Common myeloid progenitor, CD34-positive (primary cell): Measurements from ENCODE around the gene FXYD1.
"Not testable (repeated sequence)": the region's sequence is repeated elsewhere in the genome, so short reads cannot be mapped to it uniquely, and the experiment has no call there.

Experiments used
- CTCF ChIA-PET: fragments of 350-600 bp; sonication (Branson Sonifier 250); formaldehyde crosslinking; loops from one replicate; lab custom pipeline; 2021; ENCODE audit warnings: antibody characterized with exemption; lab: Charles Lee
- POLR2A ChIA-PET: fragments of 350-600 bp; sonication (Branson Sonifier 250); formaldehyde crosslinking; loops from one replicate; lab custom pipeline; 2021; ENCODE audit warnings: antibody characterized with exemption; lab: Charles Lee
- DNase-seq, 3 donors: peaks; one replicate each; pipeline versions ENCODE4 v3.0.0 to v3.0.0-alpha.2; 2013
- H3K27ac ChIP-seq, 2 experiments: 1 replicate in 1 of 2; 2 replicates in 1 of 2; pipeline ENCODE4 v1.7.0; 2013; ENCODE audit warnings: inconsistent platforms in 2 of 2, low read length in 2 of 2, mild to moderate bottlenecking in 2 of 2, low read depth in 1 of 2, moderate library complexity in 1 of 2; ENCODE audit not compliant: severe bottlenecking in 2 of 2, insufficient read depth in 1 of 2, poor library complexity in 1 of 2
- H3K27me3 ChIP-seq, 5 experiments: replicated peaks in 2 of 5; 1 replicate in 3 of 5; 2 replicates in 2 of 5; pipeline versions ENCODE4 v1.6.1 to v1.7.0; 2013; ENCODE audit warnings: low read length in 4 of 5, mild to moderate bottlenecking in 2 of 5, moderate library complexity in 2 of 5, inconsistent platforms in 1 of 5; ENCODE audit not compliant: insufficient read depth in 5 of 5, control insufficient read depth in 4 of 5
- H3K36me3 ChIP-seq, 4 experiments: 1 replicate in 2 of 4; 2 replicates in 2 of 4; pipeline versions ENCODE4 v1.6.1 to v1.7.0; 2013; ENCODE audit warnings: low read length in 3 of 4, control low read depth in 1 of 4, mild to moderate bottlenecking in 1 of 4; ENCODE audit not compliant: control insufficient read depth in 4 of 4, insufficient read depth in 4 of 4
- H3K4me1 ChIP-seq, 4 experiments: 1 replicate in 3 of 4; 2 replicates in 1 of 4; pipeline versions ENCODE4 v1.6.1 to v1.7.1; 2013; ENCODE audit warnings: low read length in 3 of 4, mild to moderate bottlenecking in 3 of 4, control low read depth in 1 of 4, inconsistent platforms in 1 of 4, moderate library complexity in 1 of 4; ENCODE audit not compliant: control insufficient read depth in 4 of 4, insufficient read depth in 4 of 4; ENCODE audit errors: control extremely low read depth in 1 of 4
- H3K4me3 ChIP-seq, 7 experiments: 1 replicate in 4 of 7; 2 replicates in 3 of 7; pipeline versions ENCODE4 v1.5.1 to v1.7.0; 2013; ENCODE audit warnings: mild to moderate bottlenecking in 7 of 7, low read length in 6 of 7, moderate library complexity in 6 of 7, inconsistent platforms in 2 of 7, low read depth in 2 of 7, control low read depth in 1 of 7; ENCODE audit not compliant: insufficient read depth in 4 of 7, control insufficient read depth in 1 of 7; ENCODE audit errors: extremely low read depth in 1 of 7
- H3K9me3 ChIP-seq, 5 experiments: 1 replicate in 4 of 5; 2 replicates in 1 of 5; pipeline versions ENCODE4 v1.6.1 to v1.7.1; 2013; ENCODE audit warnings: low read length in 4 of 5, mild to moderate bottlenecking in 2 of 5, inconsistent platforms in 1 of 5, low read depth in 1 of 5, moderate library complexity in 1 of 5; ENCODE audit not compliant: control insufficient read depth in 4 of 5, insufficient read depth in 2 of 5; ENCODE audit errors: control extremely low read depth in 1 of 5
- WGBS: methylation state at CpG from one replicate; pipeline ENCODE4 v1.1.5; 2013; ENCODE audit not compliant: insufficient coverage; 5-methylcytosine and 5-hydroxymethylcytosine counted together

FXYD1 gene

DNA sequence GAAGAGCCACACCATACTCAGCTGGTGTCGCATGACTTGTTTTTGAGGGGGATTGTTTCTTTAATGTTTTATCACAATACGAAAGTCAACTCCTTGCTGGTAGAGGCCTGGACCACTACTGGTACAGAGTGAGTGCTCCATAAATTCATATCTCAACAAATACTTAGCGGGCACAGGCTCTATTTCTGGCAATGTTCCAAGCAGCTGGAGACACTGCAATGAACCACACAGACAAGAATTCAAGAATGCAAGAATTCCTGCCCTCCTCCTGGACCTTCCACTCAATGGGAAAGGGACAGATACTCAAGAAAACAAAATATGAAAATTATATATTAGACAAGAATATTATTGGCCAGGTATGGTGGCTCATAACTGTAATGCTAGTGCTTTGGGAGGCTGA is 10.8 kb downstream of the FXYD1 start:
- H3K27ac ChIP-seq, result no peak overlapping the region
- no peaks in the 10 kb centered on the region for H3K9me3 ChIP-seq
- H3K27me3 ChIP-seq, result peaks cover 0 to 8% (median 0%) of the 10 kb centered on the region in 5 experiments
- no peak for DNase-seq
- H3K4me1 ChIP-seq, result peaks cover 0 to 40% (median 33%) of the 10 kb centered on the region in 4 experiments
- WGBS, result 100% methylated on average over 1 of the region's 3 CpGs
- ChIA-PET POLR2A (no interaction called here), CTCF (interaction anchor here (1.0 to 2.4 kb wide), 6 partner anchors 13 to 108 kb away, joined by 3 to 8 read pairs (median 4); no protein-coding TSS in a partner anchor)
- H3K36me3 ChIP-seq, result no peaks in the 10 kb centered on the region
- H3K4me3 ChIP-seq, result no peak overlapping the region

DNA sequence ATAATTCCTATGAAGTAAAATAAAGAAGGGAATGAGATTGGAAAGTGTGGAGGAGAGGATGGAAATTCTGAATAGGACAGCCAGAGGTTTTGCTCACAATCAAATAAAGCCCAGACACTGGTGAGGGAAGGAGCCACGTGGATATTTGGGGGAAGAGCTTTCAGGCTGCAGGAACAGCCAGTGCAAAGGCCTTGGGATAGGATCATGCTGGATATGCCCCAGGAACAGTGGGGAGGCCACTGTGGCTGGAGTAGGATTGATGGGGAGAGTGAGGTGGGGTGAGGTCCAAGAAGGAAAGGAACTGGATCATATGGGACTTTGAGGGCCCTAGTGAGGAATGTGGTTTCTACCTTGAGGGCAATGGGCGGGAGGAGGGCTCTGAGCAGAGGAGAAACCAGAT is 11.8 kb downstream of the FXYD1 start:
- CTCF ChIA-PET, result interaction anchor here (0.7 to 2.7 kb wide), 2 partner anchors 8 to 203 kb away, joined by 3 to 20 read pairs; partner anchors contain the start of gene FXYD7
- H3K27me3 ChIP-seq, result no peaks in the 10 kb centered on the region
- H3K4me1 ChIP-seq, result peaks cover 0 to 41% (median 33%) of the 10 kb centered on the region in 4 experiments
- WGBS, result 92% methylated on average over 2 of the region's 2 CpGs
- POLR2A ChIA-PET, result no interaction called here
- no peak for DNase-seq
- H3K36me3 ChIP-seq, result no peaks in the 10 kb centered on the region
- no peak overlapping the region for H3K27ac ChIP-seq
- no peaks in the 10 kb centered on the region for H3K9me3 ChIP-seq
- no peak overlapping the region for H3K4me3 ChIP-seq

DNA sequence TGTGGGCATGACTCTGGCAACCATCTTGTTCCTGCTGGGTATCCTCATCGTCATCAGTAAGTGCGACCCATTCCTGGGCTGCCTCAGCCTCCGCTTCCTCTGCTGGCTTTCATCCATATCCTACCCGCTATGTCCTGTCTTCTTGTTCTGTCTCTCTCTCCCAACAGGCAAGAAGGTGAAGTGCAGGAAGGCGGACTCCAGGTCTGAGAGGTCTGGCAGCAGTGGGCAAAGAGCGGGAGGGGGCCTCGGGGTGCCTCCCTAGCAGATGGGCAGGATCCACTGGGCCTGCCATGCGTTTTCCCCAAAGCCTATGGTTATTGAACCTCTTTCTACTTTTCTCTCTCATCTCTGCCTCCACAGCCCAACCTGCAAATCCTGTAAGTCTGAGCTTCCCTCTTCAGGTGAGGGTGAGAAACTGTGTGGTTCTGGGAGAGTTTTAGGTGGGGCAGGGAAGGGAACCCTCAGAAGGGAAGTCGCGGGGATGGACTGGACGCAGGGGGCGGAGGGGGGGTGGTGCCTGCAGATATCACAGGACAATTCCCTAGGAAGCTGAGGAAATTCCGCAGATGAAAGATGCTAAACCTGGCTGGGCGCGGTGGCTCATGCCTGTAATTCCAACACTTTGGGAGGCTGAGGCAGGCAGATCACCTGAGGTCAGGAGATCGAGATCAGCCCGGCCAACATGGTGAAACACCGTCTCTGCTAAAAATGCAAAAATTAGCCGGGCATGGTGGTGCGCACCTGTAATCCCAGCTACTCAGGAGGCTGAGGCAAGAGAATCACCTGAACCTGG is 12.8 kb downstream of the FXYD1 start:
- Histone ChIP-seq H3K27me3 (no peaks in the 10 kb centered on the region), H3K36me3 (peaks cover 0 to 7% (median under 1%) of the 10 kb centered on the region in 4 experiments), H3K4me3 (no peak overlapping the region), H3K27ac (no peak overlapping the region), H3K4me1 (peaks cover 2 to 51% (median 43%) of the 10 kb centered on the region in 4 experiments), H3K9me3 (no peaks in the 10 kb centered on the region)
- ChIA-PET POLR2A (no interaction called here), CTCF (interaction anchor here (1.3 to 2.7 kb wide), 2 partner anchors 9 to 15 kb away, joined by 4 to 20 read pairs; partner anchors contain the start of gene FXYD7)
- WGBS, result 91% methylated on average over 19 of the region's 20 CpGs
- no peak for DNase-seq

DNA sequence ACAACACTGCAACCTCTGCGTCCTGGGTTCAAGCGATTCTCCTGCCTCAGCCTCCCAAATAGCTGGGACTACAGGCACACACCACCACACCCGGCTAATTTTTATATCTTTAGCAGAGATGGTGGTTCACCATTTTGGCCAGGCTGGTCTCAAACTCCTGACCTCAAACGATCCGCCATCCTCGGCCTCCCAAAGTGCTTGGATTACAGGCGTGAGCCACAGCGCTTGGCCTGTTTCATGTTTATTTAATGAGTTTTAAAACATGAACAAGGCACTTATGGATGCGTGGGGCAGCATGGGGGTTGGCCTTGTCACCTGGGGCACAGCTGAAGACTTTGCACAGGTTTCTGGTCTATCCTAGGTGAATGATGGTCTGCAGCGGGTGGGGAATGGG is 14.5 kb downstream of the FXYD1 start:
- POLR2A ChIA-PET, result interaction anchor here (0.8 to 2.1 kb wide), 2 partner anchors 11 to 111 kb away, joined by 5 to 14 read pairs; partner anchors contain the start of gene FXYD7

DNA sequence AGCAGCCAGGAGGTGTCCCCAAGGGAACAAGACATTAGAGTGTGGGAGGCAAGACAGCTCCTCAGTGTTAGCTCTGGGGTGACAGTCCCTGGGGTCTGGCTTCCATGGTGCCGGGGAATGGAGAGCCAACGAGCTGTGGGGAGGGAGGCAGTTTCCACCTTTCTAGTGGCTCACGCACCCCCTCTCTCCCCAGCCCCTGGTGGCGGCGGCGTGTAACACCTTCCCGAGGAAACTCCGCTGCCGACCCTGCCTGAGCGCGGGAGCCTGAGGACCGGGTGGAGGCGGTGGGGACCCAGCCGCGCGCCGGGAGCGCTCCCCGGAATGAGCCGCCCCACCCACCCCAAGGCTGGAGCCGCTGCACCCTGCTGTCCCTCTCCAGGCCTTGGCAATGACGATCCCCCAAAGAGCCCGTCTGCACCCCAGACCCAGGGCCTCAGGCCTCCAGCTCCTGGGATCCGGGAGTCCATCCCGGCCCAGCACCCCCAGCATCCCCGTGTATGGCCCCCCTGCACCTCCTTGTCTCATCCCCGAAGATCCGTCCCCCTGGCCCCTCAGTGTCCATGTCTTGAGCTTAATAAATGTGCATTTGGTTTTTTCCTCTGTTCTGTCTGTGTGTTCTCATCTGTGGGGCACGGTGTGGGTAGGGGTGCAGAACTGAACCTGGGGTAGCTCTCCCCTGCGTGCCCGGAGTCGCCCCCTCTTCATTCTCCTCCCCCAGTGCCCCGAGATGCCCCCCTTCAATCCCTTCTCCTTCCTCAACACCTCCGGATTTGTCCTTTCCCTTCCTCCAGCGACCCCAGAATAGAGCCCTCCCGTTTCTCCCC is 15.3 kb downstream of the FXYD1 start:
- no peaks in the 10 kb centered on the region for H3K27me3 ChIP-seq
- H3K36me3 ChIP-seq, result peaks cover 6 to 31% (median 21%) of the 10 kb centered on the region in 4 experiments
- peak; percentile 66 to 70 (median 68) for DNase-seq
- H3K4me1 ChIP-seq, result peaks cover 2 to 49% (median 42%) of the 10 kb centered on the region in 4 experiments
- CTCF ChIA-PET, result interaction anchor here (0.7 to 2.5 kb wide), 16 partner anchors 8 to 110 kb away, joined by 3 to 38 read pairs (median 4); partner anchors contain the start of genes FXYD7 and LGI4
- POLR2A ChIA-PET, result interaction anchor here (0.7 to 2.1 kb wide), 5 partner anchors 9 to 110 kb away, joined by 3 to 14 read pairs (median 5); partner anchors contain the start of gene FXYD7
- H3K27ac ChIP-seq, result peak overlapping the region in 1 of 2 experiments; percentile 88
- H3K4me3 ChIP-seq, result peak overlapping the region; percentile 23 to 97 (median 89)
- H3K9me3 ChIP-seq, result no peaks in the 10 kb centered on the region
- WGBS, result under 1% methylated on average over 13 of the region's 36 CpGs

More for the DNA sequence above, 14.5 kb downstream of the FXYD1 start:
- CTCF ChIA-PET, result interaction anchor here (0.8 to 2.5 kb wide), 10 partner anchors 10 to 111 kb away, joined by 3 to 38 read pairs (median 4); partner anchors contain the start of genes FXYD7 and LGI4
- not testable (repeated sequence) for H3K27ac ChIP-seq, H3K27me3 ChIP-seq, H3K9me3 ChIP-seq, DNase-seq
- Histone ChIP-seq H3K4me1 (peaks cover 2 to 49% (median 42%) of the 10 kb centered on the region in 4 experiments), H3K36me3 (peaks cover 6 to 24% (median 16%) of the 10 kb centered on the region in 4 experiments), H3K4me3 (peak overlapping the region in 1 of 7 experiments; percentile 24)
- 93% methylated on average over 10 of the region's 10 CpGs for WGBS

DNA sequence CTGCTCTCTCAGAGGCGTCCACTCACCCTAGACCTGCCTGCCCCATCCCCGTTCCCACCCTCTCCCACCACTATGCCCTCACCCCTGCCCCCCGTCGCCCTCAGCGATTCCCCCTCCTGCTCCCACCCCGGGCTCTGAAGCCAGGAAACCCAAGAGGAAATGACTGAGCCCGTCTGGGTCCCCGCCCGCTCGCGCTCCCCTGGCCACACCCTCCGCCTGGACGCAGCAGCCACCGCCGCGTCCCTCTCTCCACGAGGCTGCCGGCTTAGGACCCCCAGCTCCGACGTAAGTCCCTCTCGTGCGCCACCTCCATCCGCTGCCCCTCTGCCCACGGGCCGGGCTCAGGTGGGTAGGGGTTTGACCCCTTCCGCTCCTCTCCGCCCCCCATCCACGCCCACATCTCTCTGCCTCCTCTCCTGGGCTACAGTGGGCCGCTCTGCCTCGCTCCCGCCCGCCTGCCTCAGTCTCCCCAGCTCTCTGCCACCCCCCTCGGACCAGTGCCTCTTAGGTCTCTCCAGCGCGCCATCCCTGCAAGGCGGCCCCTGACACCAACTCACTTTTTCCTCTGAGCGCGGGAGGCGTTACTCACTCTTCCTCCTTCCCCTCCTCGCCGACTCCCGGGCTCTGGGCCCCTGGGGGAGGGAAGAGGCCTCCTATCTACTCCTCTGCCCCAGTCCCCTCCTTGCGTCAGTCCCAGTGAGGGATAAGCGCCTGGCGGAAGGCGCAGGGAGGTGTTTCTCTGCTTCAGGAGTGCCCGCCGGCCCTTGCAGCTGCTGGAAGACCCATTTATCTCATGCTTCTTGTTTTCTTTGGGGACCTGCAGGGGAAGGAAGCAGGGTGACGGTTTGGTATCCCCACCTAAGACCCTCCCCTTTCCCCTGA is 16.1 kb downstream of the FXYD1 start, which contains the start of gene FXYD5:
Gene FXYD5, plus strand, starts transcription at position 211 of the 882 bp plus-strand sequence. CDS start 816 bp downstream, outside the sequence.
- peaks cover 13 to 39% (median 30%) of the 10 kb centered on the region in 4 experiments for H3K36me3 ChIP-seq
- ChIA-PET POLR2A (interaction anchor here (0.7 to 2.1 kb wide), 5 partner anchors 8 to 114 kb away, joined by 3 to 14 read pairs (median 5); partner anchors contain the start of genes FXYD7 and USF2), CTCF (interaction anchor here (0.7 to 2.5 kb wide), 11 partner anchors 8 to 88 kb away, joined by 3 to 38 read pairs (median 5); partner anchors contain the start of genes FXYD7 and LGI4)
- peak within 1 kb of the TSS; percentile 51 to 97 (median 89) for H3K4me3 ChIP-seq
- DNase-seq, result peak; percentile 72 to 83 (median 77)
- H3K27ac ChIP-seq, result peak within 1 kb of the TSS; percentile 66 to 88
- peaks cover 2 to 49% (median 42%) of the 10 kb centered on the region in 4 experiments for H3K4me1 ChIP-seq
- WGBS, result 0% methylated on average over 38 of the region's 49 CpGs
- no peaks in the 10 kb centered on the region for H3K9me3 ChIP-seq
- no peaks in the 10 kb centered on the region for H3K27me3 ChIP-seq
